ENCODE results near the gene IFI44. TPM values are rescaled to one million over a fixed set of nuclear protein-coding genes. Genes with fewer than 3 reads are reported as not detected.

IFI44 gene
- total RNA-seq, 1 donor from 2014 or later, result 7.4 TPM

- Mint-ChIP-seq H3K4me3 (ENCODE audit: unreplicated experiment) (no peak overlapping the region), H3K9me3 (ENCODE audit: low read depth) (peaks cover 26% of the 10 kb centered on the region), H3K4me1 (ENCODE audit: low read depth) (peaks cover 37% of the 10 kb centered on the region), H3K27me3 (ENCODE audit: low read depth) (no peaks in the 10 kb centered on the region), H3K36me3 (ENCODE audit: low read depth) (peaks cover 10% of the 10 kb centered on the region), H3K27ac (ENCODE audit: unreplicated experiment) (no peak overlapping the region)
- DNase-seq (ENCODE audit: low spot score), result no peak
- TF ChIP-seq, protein P1, sequence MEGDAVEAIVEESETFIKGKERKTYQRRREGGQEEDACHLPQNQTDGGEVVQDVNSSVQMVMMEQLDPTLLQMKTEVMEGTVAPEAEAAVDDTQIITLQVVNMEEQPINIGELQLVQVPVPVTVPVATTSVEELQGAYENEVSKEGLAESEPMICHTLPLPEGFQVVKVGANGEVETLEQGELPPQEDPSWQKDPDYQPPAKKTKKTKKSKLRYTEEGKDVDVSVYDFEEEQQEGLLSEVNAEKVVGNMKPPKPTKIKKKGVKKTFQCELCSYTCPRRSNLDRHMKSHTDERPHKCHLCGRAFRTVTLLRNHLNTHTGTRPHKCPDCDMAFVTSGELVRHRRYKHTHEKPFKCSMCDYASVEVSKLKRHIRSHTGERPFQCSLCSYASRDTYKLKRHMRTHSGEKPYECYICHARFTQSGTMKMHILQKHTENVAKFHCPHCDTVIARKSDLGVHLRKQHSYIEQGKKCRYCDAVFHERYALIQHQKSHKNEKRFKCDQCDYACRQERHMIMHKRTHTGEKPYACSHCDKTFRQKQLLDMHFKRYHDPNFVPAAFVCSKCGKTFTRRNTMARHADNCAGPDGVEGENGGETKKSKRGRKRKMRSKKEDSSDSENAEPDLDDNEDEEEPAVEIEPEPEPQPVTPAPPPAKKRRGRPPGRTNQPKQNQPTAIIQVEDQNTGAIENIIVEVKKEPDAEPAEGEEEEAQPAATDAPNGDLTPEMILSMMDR (IDR thresholded peaks at IDR 0.05), result no peak
Observed at GRCh38 chr1:78702426-78702825, 52.8 kb downstream of the IFI44 start.

- TF ChIP-seq, protein P1 (IDR thresholded peaks at IDR 0.05), result no peak
- peaks cover 19% of the 10 kb centered on the region for H3K9me3 Mint-ChIP-seq (ENCODE audit: low read depth)
- peak overlapping the region; percentile 99 for H3K27ac Mint-ChIP-seq (ENCODE audit: unreplicated experiment)
- H3K27me3 Mint-ChIP-seq (ENCODE audit: low read depth), result no peaks in the 10 kb centered on the region
- H3K4me1 Mint-ChIP-seq (ENCODE audit: low read depth), result peaks cover 37% of the 10 kb centered on the region
- peak overlapping the region; percentile 31 for H3K4me3 Mint-ChIP-seq (ENCODE audit: unreplicated experiment)
- H3K36me3 Mint-ChIP-seq (ENCODE audit: low read depth), result peaks cover 10% of the 10 kb centered on the region
- no peak for DNase-seq (ENCODE audit: low spot score)
Observed at GRCh38 chr1:78703806-78704205, 54.2 kb downstream of the IFI44 start.

GRCh38 chr1:78712467-78713051 is 62.9 kb downstream of the IFI44 start:
- no peak for DNase-seq (ENCODE audit: low spot score)
- H3K27me3 Mint-ChIP-seq (ENCODE audit: low read depth), result no peaks in the 10 kb centered on the region
- peaks cover 4% of the 10 kb centered on the region for H3K36me3 Mint-ChIP-seq (ENCODE audit: low read depth)
- H3K4me1 Mint-ChIP-seq (ENCODE audit: low read depth), result peaks cover 58% of the 10 kb centered on the region
- H3K4me3 Mint-ChIP-seq (ENCODE audit: unreplicated experiment), result no peak overlapping the region
- H3K9me3 Mint-ChIP-seq (ENCODE audit: low read depth), result peaks cover 13% of the 10 kb centered on the region
- H3K27ac Mint-ChIP-seq (ENCODE audit: unreplicated experiment), result no peak overlapping the region
- TF ChIP-seq, protein P1 (IDR thresholded peaks at IDR 0.05), result no peak

DNA sequence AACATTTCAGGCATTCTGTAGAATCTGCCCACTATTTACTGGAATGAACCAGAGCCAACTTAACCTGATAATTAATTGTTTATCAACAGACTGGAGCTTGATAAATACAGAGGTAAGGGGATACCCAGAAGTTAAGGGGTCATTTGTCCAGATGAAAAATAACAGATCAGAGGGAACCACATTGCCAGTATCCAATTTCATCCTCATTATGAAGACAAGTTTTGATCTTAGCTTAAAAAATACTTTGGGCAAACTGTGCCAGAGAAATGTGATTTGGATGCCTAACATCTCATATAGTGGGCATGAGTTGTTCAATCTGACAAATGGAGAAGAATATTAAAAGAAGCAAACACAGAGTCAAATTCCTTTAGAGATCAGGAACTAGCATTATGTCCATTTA is 63.7 kb downstream of the IFI44 start:
- no peak overlapping the region for H3K4me3 Mint-ChIP-seq (ENCODE audit: unreplicated experiment)
- H3K4me1 Mint-ChIP-seq (ENCODE audit: low read depth), result peaks cover 65% of the 10 kb centered on the region
- no peak for DNase-seq (ENCODE audit: low spot score)
- TF ChIP-seq, protein P1 (IDR thresholded peaks at IDR 0.05), result no peak
- no peaks in the 10 kb centered on the region for H3K27me3 Mint-ChIP-seq (ENCODE audit: low read depth)
- H3K27ac Mint-ChIP-seq (ENCODE audit: unreplicated experiment), result no peak overlapping the region
- peaks cover 4% of the 10 kb centered on the region for H3K36me3 Mint-ChIP-seq (ENCODE audit: low read depth)
- peaks cover 15% of the 10 kb centered on the region for H3K9me3 Mint-ChIP-seq (ENCODE audit: low read depth)

Other genes starting within 250 kb of the IFI44 start
- 0.13 to 2.0 TPM (median 0.17 TPM) in 3 replicates for gene PTGFR, start 158.9 kb upstream of the IFI44 start, total RNA-seq
- gene IFI44L, start 29.4 kb upstream of the IFI44 start, total RNA-seq, result 8.3 to 29.7 TPM (median 10.8 TPM) in 3 replicates